GM21526 (cell line): Measurements from ENCODE around the gene VCAN.

Source experiments
- ATAC-seq: cut with Tn5 transposase; IDR thresholded peaks from one replicate; pipeline ENCODE4 v1.9.1; 2021; ENCODE audit warnings: moderate library complexity; ENCODE audit not compliant: unreplicated experiment, low FRiP score

The VCAN gene

GRCh38 chr5:83467371-83468035 is 4.0 kb upstream of the VCAN start:
- no peak for ATAC-seq

GRCh38 chr5:83469075-83469474 is 2.5 kb upstream of the VCAN start:
- no peak for ATAC-seq

- no peak for ATAC-seq
Observed at GRCh38 chr5:83470526-83471404, 779 bp upstream of the VCAN start.

- ATAC-seq = no peak
Observed at GRCh38 chr5:83472213-83472507, 616 bp downstream of the VCAN start.

- ATAC-seq = peak; percentile 36
Observed at GRCh38 chr5:83472508-83473345, 1.2 kb downstream of the VCAN start.

- peak; percentile 74 for ATAC-seq
Observed at GRCh38 chr5:83473346-83474160, 2.0 kb downstream of the VCAN start.

- ATAC-seq = peak; percentile 50
Observed at GRCh38 chr5:83474161-83474796, 2.7 kb downstream of the VCAN start.

GRCh38 chr5:83474991-83475390 is 3.4 kb downstream of the VCAN start:
- no peak for ATAC-seq

- no peak for ATAC-seq
Observed at GRCh38 chr5:83475391-83475863, 3.9 kb downstream of the VCAN start.

- ATAC-seq = no peak
Observed at GRCh38 chr5:83475935-83476814, 4.6 kb downstream of the VCAN start.

- no peak for ATAC-seq
Observed at GRCh38 chr5:83482961-83483360, 11.4 kb downstream of the VCAN start.

- no peak for ATAC-seq
Observed at GRCh38 chr5:83484294-83484693, 12.8 kb downstream of the VCAN start.

- no peak for ATAC-seq
Observed at GRCh38 chr5:83485842-83486241, 14.3 kb downstream of the VCAN start.

GRCh38 chr5:83487155-83487554 is 15.6 kb downstream of the VCAN start:
- no peak for ATAC-seq

GRCh38 chr5:83488271-83488670 is 16.7 kb downstream of the VCAN start:
- ATAC-seq = no peak

GRCh38 chr5:83488821-83489220 is 17.3 kb downstream of the VCAN start:
- no peak for ATAC-seq

- no peak for ATAC-seq
Observed at GRCh38 chr5:83490203-83490602, 18.7 kb downstream of the VCAN start.

GRCh38 chr5:83492331-83492730 is 20.8 kb downstream of the VCAN start:
- ATAC-seq = no peak

- ATAC-seq = no peak
Observed at GRCh38 chr5:83493644-83494043, 22.1 kb downstream of the VCAN start.
